Heart right ventricle (tissue), 16 donors: ENCODE measurements around the gene ZNF385B. TPM values are rescaled to one million over a fixed set of nuclear protein-coding genes. Genes with fewer than 3 reads are reported as not detected.

Experiments used
- ATAC-seq, 8 donors: fragments of 200-7000 bp; cut with Tn5 transposase; one replicate each; pipeline ENCODE4 v1.9.1; 2020; ENCODE audit warnings: mild to moderate bottlenecking in 8 of 8, moderate library complexity in 8 of 8, moderate number of reproducible peaks in 1 of 8
- DNase-seq, 2 donors: peaks; one replicate each; pipeline ENCODE4 v3.0.0-alpha.2; 2020
- H3K27ac ChIP-seq, 10 donors: fragments of 200-600 bp; sonication (generic) in 2 of 10; one replicate each; pipeline versions ENCODE4 v1.5.0 to v1.8.0; 2020 to 2022; ENCODE audit warnings: mild to moderate bottlenecking in 3 of 10
- H3K27me3 ChIP-seq, 7 donors: fragments of 200-600 bp; one replicate each; pipeline ENCODE4 v1.8.0; 2021 to 2022; ENCODE audit warnings: mild to moderate bottlenecking in 2 of 7
- H3K36me3 ChIP-seq, 9 donors: fragments of 200-600 bp; sonication (generic) in 1 of 9; one replicate each; pipeline versions ENCODE4 v1.5.0 to v1.8.0; 2020 to 2022; ENCODE audit warnings: mild to moderate bottlenecking in 2 of 9
- H3K4me1 ChIP-seq, 9 donors: fragments of 200-600 bp; sonication (generic) in 1 of 9; one replicate each; pipeline versions ENCODE4 v1.5.0 to v1.8.0; 2020 to 2022; ENCODE audit warnings: mild to moderate bottlenecking in 4 of 9
- H3K4me3 ChIP-seq, 10 donors: fragments of 200-600 bp; sonication (generic) in 2 of 10; one replicate each; pipeline versions ENCODE4 v1.5.0 to v1.8.0; 2020 to 2022; ENCODE audit warnings: mild to moderate bottlenecking in 7 of 10, moderate library complexity in 2 of 10
- H3K9me3 ChIP-seq, 11 donors: fragments of 200-600 bp in 10 of 11; sonication (generic) in 2 of 11; one replicate each; pipeline versions ENCODE4 v1.5.0 to v1.8.0; 2013 to 2022; ENCODE audit warnings: mild to moderate bottlenecking in 2 of 11, control low read depth in 1 of 11, moderate library complexity in 1 of 11
- WGBS, 2 donors: extraction: QIAGEN DNeasy Blood & Tissue Kit; methylation state at CpG; one replicate each; pipeline ENCODE4 v1.1.7; 2013; ENCODE audit warnings: inconsistent platforms in 1 of 2; 5-methylcytosine and 5-hydroxymethylcytosine counted together
- intact Hi-C, 10 donors: fragments of 100-400 bp; cut with DNase I; formaldehyde crosslinking; loops; one replicate each; pipeline versions ENCODE4 v1.11.1 to v1.14.2; 2022
- polyA plus RNA-seq, 2 donors: library from polyadenylated mRNA; stranded (reverse); fragments of 200-250 nt; gene quantifications; one replicate each; pipeline ENCODE4 v1.2.3, GENCODE V29; 2013
- total RNA-seq, 10 donors: library from RNA; stranded (reverse); fragmentation: NEBNext Ultra II Directional in 3 of 10; extraction: Animal tissue kit (Norgen Biotek cat#: 25700) in 3 of 10; gene quantifications; one replicate each; pipeline versions ENCODE4 v1.2.1 to v1.2.4, GENCODE V29; 2021 to 2023
- TF ChIP-seq, protein P1 (sequence below), 9 donors: fragments of 200-600 bp; sonication (generic) in 2 of 9; IDR thresholded peaks; one replicate each; pipeline versions ENCODE4 v1.5.0 to v1.8.0; 2021 to 2022; ENCODE audit warnings: antibody characterized with exemption in 9 of 9, mild to moderate bottlenecking in 5 of 9, moderate library complexity in 1 of 9
- donor health status: Arrhythmogenic right ventricular cardiomyopathy.
- donor health status: ischemic (EF 13 %, LVEDD 7.1; RV severe dilation, severe dysfunction).
- donor health status: healthy with polysubstance abuse.
- donor health status: DM: no; HTN: yes; CAD: no.
- donor health status: DM: no; HTN: no; CAD: no.
- donor health status: ischemic (EF 25% LVEDD 6.9; RV normal size, moderate dysfunction).
- donor health status: ischemic (EF 25% LVEDD 5.7; RV mildly dilated, moderate dysfunction).
- donor health status: healthy.
- donor health status: DM: yes; HTN: yes; CAD: no.
- donor health status: Ischemic cardiomyopathy.
- donor health status: ischemic (EF 35%, LVEDD 5.7; RV mildly dilated, moderate dysfunction).
- donor health status: nonischemic (EF 11% LVEDD 7.7; RV severe dilation, severe dysfunction).
- donor health status: DM: yes; HTN: yes; CAD: no.
- donor health status: PGD.
- donor health status: ischemic (EF 29% LVEDD 5.4; RV normal size, mild dysfunction).
- donor health status: nonischemic (EF 23%, LVEDD 6.1; RV moderate dilation, normal function).

ZNF385B gene
- total and polyA plus RNA-seq, 12 donors: 0.19 to 19.7 (median 1.7) TPM

DNA sequence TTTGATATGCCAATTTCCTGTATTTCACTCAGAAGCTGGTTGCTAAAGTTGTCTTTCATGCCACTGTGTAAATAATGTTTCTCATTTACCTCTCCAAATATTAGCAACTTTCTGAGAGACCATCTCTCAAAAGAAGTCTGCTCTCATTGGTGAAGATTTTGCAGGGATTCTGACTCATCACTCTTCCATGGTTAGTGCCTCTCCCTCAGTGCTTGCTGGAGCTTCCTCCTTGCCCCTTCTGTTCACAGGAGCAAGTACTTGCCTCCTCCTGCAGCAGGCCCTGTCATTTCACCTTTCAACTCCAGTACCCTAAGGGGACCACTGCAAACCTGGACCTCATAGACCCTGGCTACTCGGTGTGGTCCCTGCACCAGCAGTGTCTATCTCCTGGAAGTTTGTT lies 168.8 kb downstream of the ZNF385B start:
- Histone ChIP-seq H3K27ac (no peak overlapping the region), H3K4me1 (no peaks in the 10 kb centered on the region), H3K36me3 (no peaks in the 10 kb centered on the region), H3K9me3 (peaks cover 0 to 3% (median 0%) of the 10 kb centered on the region in 11 donors), H3K4me3 (no peak overlapping the region), H3K27me3 (no peaks in the 10 kb centered on the region)
- no peak for ATAC-seq
- TF ChIP-seq, protein P1, sequence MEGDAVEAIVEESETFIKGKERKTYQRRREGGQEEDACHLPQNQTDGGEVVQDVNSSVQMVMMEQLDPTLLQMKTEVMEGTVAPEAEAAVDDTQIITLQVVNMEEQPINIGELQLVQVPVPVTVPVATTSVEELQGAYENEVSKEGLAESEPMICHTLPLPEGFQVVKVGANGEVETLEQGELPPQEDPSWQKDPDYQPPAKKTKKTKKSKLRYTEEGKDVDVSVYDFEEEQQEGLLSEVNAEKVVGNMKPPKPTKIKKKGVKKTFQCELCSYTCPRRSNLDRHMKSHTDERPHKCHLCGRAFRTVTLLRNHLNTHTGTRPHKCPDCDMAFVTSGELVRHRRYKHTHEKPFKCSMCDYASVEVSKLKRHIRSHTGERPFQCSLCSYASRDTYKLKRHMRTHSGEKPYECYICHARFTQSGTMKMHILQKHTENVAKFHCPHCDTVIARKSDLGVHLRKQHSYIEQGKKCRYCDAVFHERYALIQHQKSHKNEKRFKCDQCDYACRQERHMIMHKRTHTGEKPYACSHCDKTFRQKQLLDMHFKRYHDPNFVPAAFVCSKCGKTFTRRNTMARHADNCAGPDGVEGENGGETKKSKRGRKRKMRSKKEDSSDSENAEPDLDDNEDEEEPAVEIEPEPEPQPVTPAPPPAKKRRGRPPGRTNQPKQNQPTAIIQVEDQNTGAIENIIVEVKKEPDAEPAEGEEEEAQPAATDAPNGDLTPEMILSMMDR (IDR thresholded peaks at IDR 0.05): no peak
- intact Hi-C loops: no loop called here
- DNase-seq: no peak
- WGBS, 2 donors: 83 to 88% methylated on average over 1 of the region's 1 CpG

DNA sequence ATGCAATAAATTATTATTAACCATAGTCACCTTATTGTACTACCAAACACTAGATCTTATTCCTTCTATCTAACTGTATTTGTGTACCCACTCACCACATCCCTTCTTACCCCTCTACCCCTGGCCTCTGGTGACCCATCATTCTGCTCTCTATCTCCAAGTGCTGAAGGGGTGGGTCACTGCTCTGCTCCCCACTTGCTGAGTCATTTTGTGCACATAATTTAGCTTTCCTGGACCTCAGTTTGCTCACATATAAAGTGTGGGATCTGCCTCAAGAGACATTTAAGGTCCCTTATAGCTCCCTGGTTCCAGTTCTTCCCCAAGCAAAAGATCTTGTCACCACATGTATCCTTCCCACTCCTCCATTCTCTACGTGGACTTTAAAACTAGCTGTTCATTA lies 169.4 kb downstream of the ZNF385B start:
- no peak overlapping the region for H3K4me3 ChIP-seq
- no peaks in the 10 kb centered on the region for H3K36me3 ChIP-seq
- WGBS, 2 donors: 73 to 90% methylated on average over 1 of the region's 1 CpG
- ATAC-seq: no peak
- intact Hi-C loops: no loop called here
- peaks cover 0 to 3% (median 0%) of the 10 kb centered on the region in 11 donors for H3K9me3 ChIP-seq
- H3K27ac ChIP-seq: no peak overlapping the region
- TF ChIP-seq, protein P1 (IDR thresholded peaks at IDR 0.05): no peak
- DNase-seq: no peak
- no peaks in the 10 kb centered on the region for H3K27me3 ChIP-seq
- no peaks in the 10 kb centered on the region for H3K4me1 ChIP-seq

DNA sequence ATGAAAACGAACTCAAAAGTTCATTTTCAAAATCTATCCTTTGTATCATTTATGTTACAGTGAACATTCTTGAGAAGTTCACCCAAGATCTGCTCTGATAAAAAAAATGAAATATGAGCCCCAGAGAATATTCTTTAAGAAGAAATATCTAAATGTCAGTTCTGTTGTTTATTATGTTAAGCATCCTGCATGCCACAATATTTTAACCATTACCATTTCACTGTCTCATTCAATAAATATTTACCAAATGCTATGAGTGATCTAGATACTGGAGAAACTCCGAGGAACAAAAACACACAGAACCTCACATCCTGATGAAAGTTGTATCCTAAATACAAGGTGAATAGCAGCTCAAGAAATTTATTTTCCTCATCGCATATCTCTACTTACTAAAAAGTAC lies 170.2 kb downstream of the ZNF385B start:
- 80 to 85% methylated on average over 3 of the region's 3 CpGs for WGBS, 2 donors
- no peak for DNase-seq
- no peak for ATAC-seq
- Histone ChIP-seq H3K9me3 (peaks cover 0 to 3% (median 0%) of the 10 kb centered on the region in 11 donors), H3K4me1 (no peaks in the 10 kb centered on the region), H3K27ac (no peak overlapping the region), H3K27me3 (no peaks in the 10 kb centered on the region), H3K4me3 (no peak overlapping the region), H3K36me3 (no peaks in the 10 kb centered on the region)
- TF ChIP-seq, protein P1 (IDR thresholded peaks at IDR 0.05): no peak
- intact Hi-C loops: no loop called here

DNA sequence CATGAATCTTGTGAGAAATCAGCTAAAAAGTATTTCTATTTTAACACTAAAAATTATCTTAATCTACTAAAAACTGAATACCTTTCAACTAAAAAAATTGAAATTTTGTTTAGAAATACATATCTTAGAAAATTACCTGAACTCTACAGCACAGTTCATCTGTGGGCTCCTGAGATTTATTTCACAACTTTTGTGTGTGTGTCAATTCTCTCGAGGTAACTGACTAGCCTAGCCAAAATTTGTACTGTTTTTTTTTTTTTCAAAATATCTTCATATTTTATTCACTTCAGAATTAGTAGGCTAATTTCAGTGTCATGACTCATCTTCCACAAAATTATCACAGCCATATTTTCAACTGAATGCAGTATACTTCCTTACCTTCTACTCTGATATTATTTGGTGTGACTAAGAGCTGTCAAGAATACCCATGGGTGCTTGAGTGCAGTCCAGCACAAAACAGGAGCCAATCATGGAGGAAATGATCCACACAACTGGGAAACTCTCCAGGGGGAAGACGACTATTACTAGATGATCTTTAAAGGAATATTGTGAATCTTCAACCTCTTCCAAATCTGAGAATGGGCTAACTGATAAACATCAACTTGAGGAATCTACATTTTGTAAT lies 174.6 kb downstream of the ZNF385B start:
- H3K36me3 ChIP-seq: no peaks in the 10 kb centered on the region
- H3K27me3 ChIP-seq: no peaks in the 10 kb centered on the region
- ATAC-seq (no peak), DNase-seq (no peak)
- no peaks in the 10 kb centered on the region for H3K9me3 ChIP-seq
- intact Hi-C loops: no loop called here
- whole genome bisulfite sequencing, 2 donors: 46 to 58% methylated on average over 2 of the region's 2 CpGs
- no peak overlapping the region for H3K4me3 ChIP-seq
- no peak overlapping the region for H3K27ac ChIP-seq
- TF ChIP-seq, protein P1 (IDR thresholded peaks at IDR 0.05): no peak
- H3K4me1 ChIP-seq: no peaks in the 10 kb centered on the region
